ENCODE measurements around the gene POLH. TPM values are rescaled to one million over a fixed set of nuclear protein-coding genes. Genes with fewer than 3 reads are reported as not detected.
"Not testable (repeated sequence)": the region's sequence is repeated elsewhere in the genome, so short reads cannot be mapped to it uniquely, and the experiment has no call there.

The POLH gene
- total RNA-seq, 1 donor from 2014 or later: 23.3 TPM

DNA sequence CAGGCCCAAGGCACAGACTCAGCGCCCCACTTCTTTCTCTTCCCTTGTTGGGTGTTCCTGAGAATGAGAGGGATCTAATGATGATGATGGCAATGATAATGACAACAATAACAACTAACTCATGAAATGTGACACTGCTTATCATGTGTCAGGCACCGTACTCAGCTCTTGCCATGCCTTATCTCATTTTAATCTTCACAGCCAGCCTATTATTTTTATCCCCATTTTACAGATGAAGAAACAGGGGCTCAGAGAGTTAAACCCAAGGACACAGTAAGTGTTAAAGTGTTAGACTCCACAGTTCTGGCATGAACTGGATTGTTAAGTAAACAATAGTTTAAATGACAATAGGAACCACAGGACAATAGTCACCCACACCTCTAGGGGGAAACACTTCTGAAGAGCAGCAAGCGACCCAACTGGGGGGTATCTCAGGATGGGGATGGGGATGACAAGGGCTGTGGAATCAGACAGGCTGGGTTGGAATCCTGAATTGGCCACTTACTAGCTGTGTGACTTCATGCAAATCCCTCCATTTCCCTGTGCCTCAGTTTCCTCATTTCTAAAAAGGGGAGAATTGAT lies 81.3 kb downstream of the POLH start:
- Mint-ChIP-seq H3K27me3 (no peaks in the 10 kb centered on the region), H3K36me3 (ENCODE audit: low read depth) (no peaks in the 10 kb centered on the region), H3K27ac (no peak overlapping the region), H3K9me3 (no peaks in the 10 kb centered on the region), H3K4me3 (no peak overlapping the region), H3K4me1 (no peaks in the 10 kb centered on the region)
- CTCF ChIA-PET: interaction anchor here (1.1 kb wide), 1 partner anchor 9 kb away, joined by 3 read pairs; no protein-coding TSS in a partner anchor
- intact Hi-C loops (cut with micrococcal nuclease): no loop called here
- POLR2A ChIA-PET: no interaction called here
- no peak for DNase-seq
- no peak for ATAC-seq (ENCODE audit: low read depth)
- TF ChIP-seq CTCF (IDR thresholded peaks at IDR 0.05): no peak

DNA sequence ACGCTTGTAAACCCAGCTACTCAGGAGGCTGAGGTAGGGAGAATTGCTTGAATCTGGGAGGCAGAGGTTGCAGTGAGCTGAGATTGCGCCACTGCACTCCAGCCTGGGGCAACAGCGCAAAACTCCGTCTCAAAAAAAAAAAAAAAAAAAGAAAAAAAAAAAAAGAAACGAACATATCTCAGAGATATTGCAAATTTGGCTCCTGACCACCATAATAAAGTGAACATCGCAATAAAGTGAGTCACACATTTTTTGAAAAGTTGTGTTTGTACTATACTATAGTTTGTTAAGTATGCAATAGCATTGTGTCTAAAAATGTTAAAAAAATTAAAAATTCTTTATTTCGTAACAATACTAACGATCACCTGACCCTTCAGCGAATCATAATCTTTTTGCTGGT lies 82.2 kb downstream of the POLH start:
- H3K9me3 Mint-ChIP-seq: no peaks in the 10 kb centered on the region
- no peaks in the 10 kb centered on the region for H3K27me3 Mint-ChIP-seq
- no peak for ATAC-seq (ENCODE audit: low read depth)
- no peaks in the 10 kb centered on the region for H3K4me1 Mint-ChIP-seq
- ChIA-PET POLR2A (no interaction called here), CTCF (no interaction called here)
- intact Hi-C loops (cut with micrococcal nuclease): no loop called here
- TF ChIP-seq CTCF (IDR thresholded peaks at IDR 0.05): no peak
- no peak overlapping the region for H3K4me3 Mint-ChIP-seq
- DNase-seq: no peak
- no peaks in the 10 kb centered on the region for H3K36me3 Mint-ChIP-seq (ENCODE audit: low read depth)
- H3K27ac Mint-ChIP-seq: no peak overlapping the region

DNA sequence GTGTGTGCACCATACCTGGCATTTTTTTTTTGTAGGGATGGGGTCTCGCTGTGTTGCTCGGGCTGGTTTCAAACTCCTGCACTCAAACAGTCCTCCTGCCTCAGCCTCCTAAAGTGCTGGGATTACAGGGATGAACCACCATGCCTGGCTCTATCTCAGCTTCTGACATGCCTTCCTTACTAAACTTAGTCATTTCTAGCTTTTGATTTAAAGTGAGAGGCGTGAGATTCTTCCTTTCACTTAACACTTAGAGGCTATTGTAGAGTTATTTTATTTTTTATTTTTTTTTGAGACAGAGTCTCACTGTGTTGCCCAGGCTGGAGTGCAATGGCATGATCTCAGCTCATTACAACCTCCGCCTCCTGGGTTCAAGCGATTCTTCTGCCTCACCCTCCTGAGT lies 87.0 kb downstream of the POLH start:
- DNase-seq; H3K27me3 Mint-ChIP-seq; intact Hi-C loops (cut with micrococcal nuclease); H3K36me3 Mint-ChIP-seq (ENCODE audit: low read depth); ATAC-seq (ENCODE audit: low read depth); H3K27ac Mint-ChIP-seq; H3K4me3 Mint-ChIP-seq; POLR2A ChIA-PET; H3K9me3 Mint-ChIP-seq: not testable (repeated sequence)
- CTCF ChIA-PET: interaction anchor here (1.0 kb wide), 1 partner anchor 11 kb away, joined by 3 read pairs; no protein-coding TSS in a partner anchor
- H3K4me1 Mint-ChIP-seq: peaks cover 11% of the 10 kb centered on the region

Other genes starting within 250 kb of the POLH start
- 135 and 159 TPM in 2 replicates for gene ZNF318, start 206.5 kb upstream of the POLH start, total RNA-seq
- 59.5 and 74.6 TPM in 2 replicates for gene ABCC10, start 148.6 kb upstream of the POLH start, total RNA-seq
- 1.4 TPM in 2 replicates for gene DLK2, start 120.6 kb upstream of the POLH start, total RNA-seq
- gene TJAP1, start 98.6 kb upstream of the POLH start, total RNA-seq: 36.0 and 45.3 TPM in 2 replicates
- gene LRRC73, start 65.8 kb upstream of the POLH start, total RNA-seq: 0.31 and 0.34 TPM in 2 replicates
- gene YIPF3, start 59.3 kb upstream of the POLH start, total RNA-seq: 51.7 and 59.1 TPM in 2 replicates
- 67.7 and 75.6 TPM in 2 replicates for gene POLR1C, start 59.1 kb upstream of the POLH start, total RNA-seq
- 54.4 and 59.4 TPM in 2 replicates for gene XPO5, start 147 bp upstream of the POLH start, total RNA-seq
- 75.7 and 81.4 TPM in 2 replicates for gene GTPBP2, start 53.1 kb downstream of the POLH start, total RNA-seq
- 40.1 and 40.5 TPM in 2 replicates for gene MAD2L1BP, start 59.7 kb downstream of the POLH start, total RNA-seq
- gene RSPH9, start 68.9 kb downstream of the POLH start, total RNA-seq: 0.17 TPM in 1 of 2 replicates, not detected in the other
- 57.0 and 59.1 TPM in 2 replicates for gene MRPS18A, start 111.6 kb downstream of the POLH start, total RNA-seq
- gene VEGFA, start 194.0 kb downstream of the POLH start, total RNA-seq: 29.0 and 31.3 TPM in 2 replicates